GM15510 (cell line): ENCODE results near the gene LYPD1.

Experiments used
- POLR2A ChIP-seq: IDR thresholded peaks from 3 replicates; pipeline ENCODE4 v1.6.1; 2011; ENCODE audit warnings: borderline replicate concordance; ENCODE audit not compliant: insufficient read length; ENCODE audit errors: extremely low read depth

The LYPD1 gene

DNA sequence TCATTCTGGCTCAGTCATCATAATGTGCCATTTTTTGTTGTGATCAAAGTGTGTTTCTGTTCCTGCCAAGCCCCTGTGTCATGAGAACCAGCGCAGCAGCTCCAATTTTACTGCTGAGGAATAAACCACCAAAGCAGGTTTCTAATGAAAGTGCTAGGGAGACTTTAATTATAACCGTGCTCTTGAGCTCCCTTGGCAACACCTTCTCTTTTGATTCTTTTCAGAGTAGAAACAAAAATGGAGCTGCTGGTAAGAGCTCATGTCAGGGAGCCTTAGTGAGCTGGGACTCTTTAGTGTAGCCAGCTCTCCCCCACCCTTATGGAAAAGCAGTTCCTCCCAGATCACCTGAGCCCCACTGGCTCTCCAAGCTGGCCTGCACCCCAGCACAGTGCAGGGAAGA lies 74.3 kb downstream of the LYPD1 start:
- TF ChIP-seq POLR2A, result no peak

DNA sequence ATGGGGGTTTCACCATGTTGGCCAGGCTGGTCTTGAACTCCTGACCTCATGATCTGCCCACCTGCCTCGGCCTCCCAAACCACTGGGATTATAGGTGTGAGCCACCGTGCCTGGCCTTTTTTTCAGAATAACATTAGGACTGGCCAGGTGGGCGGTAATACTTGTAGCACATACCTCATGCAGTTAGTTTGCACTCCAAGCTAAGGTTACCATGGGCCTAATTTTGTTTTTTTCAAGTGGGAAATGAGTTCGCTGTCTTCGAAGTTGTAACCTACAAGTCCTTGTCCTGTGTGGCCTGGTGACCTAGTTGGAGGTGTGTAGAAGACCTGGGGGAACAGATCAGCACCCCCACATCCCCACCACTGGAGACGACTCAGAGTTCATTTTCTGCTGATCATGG lies 74.8 kb downstream of the LYPD1 start:
- no peak for TF ChIP-seq POLR2A
